Hepatic stellate cell (primary cell): ENCODE data around the gene TRIM61.
"Not testable (repeated sequence)": the region's sequence is repeated elsewhere in the genome, so short reads cannot be mapped to it uniquely, and the experiment has no call there.

Experiments used
- DNase-seq: peaks from one replicate; pipeline ENCODE4 v3.0.0; 2011; ENCODE audit warnings: low spot score

TRIM61 gene

GRCh38 chr4:164977243-164978164 lies at the start of gene TRIM61:
Gene TRIM61 (minus strand): TSS chr4:164977657. CDS start chr4:164970002, 7,655 bp downstream.
- DNase-seq = no peak

GRCh38 chr4:165025782-165026181 lies 48.3 kb upstream of the TRIM61 start:
- DNase-seq = not testable (repeated sequence)

DNA sequence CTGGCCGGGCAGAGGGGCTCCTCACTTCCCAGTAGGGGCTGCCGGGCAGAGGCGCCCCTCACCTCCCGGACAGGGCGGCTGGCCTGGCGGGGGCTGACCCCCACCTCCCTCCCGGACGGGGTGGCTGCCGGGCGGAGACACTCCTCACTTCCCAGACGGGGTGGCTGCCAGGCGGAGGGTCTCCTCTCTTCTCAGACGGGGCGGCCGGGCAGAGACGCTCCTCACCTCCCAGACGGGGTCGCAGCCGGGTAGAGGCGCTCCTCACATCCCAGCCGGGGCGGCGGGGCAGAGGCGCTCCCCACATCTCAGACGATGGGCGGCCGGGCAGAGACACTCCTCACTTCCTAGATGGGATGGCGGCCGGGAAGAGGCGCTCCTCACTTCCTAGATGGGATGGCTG lies 42.5 kb upstream of the TRIM61 start:
- not testable (repeated sequence) for DNase-seq

DNA sequence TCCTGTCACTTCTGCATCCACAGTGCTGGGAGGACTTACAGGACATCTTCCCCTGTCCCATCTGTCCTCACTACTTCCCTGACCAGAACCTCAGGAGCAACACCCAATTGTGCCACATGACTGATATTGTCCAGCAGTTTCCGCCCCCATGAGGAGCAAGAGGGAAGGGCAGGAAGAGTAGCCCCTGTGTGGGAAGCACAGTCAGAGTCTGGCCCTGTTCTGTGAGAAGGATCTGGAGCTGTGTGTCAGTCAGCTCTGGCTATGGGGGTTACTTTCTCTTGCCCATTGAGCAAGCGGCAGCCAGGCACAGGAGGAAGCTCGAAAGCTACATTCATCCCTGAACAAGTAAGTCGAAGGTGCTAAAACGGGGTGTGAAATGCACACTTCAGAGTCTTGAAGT lies 39.5 kb upstream of the TRIM61 start:
- DNase-seq = no peak

- no peak for DNase-seq
Measured at GRCh38 chr4:165013691-165014090, 36.2 kb upstream of the TRIM61 start.

GRCh38 chr4:165011403-165011802 lies 33.9 kb upstream of the TRIM61 start:
- DNase-seq = no peak

DNA sequence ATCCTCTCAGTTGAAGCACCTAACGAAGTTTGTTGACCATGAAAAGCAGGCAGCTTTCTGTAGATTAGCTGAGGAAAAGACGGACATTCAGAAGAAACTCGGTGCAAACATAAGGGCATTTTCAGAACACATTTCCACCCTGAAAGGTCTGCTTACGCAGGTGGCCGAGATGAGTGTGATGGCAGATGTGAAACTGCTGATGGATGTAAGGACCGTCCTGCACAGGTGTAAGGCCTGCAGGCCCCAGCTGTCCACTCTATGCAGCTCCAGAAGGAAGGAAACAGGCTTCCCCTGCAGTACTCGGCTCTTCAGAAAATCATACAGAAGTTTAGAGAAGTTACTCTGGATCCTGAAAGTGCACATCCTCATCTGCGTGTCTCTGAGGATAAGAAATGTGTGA lies 33.5 kb upstream of the TRIM61 start:
- no peak for DNase-seq

DNA sequence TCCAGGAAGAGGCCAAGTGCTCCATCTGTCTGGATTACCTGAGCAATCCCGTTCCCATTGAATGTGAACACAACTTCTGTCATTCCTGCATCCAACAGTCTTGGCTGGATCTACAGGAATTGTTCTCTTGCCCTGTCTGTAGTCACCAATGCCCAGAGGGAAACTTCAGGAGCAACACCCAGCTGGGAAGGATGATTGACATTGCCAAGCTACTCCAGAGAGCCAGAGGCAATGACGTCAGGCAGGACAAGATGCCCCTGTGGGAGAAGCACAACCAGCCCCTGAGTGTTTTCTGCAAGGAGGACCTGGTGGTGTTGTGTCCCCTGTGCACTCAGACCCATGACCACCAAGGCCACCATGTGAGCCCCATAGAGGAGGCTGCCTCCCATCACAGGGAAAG lies 33.0 kb upstream of the TRIM61 start:
- no peak for DNase-seq

DNA sequence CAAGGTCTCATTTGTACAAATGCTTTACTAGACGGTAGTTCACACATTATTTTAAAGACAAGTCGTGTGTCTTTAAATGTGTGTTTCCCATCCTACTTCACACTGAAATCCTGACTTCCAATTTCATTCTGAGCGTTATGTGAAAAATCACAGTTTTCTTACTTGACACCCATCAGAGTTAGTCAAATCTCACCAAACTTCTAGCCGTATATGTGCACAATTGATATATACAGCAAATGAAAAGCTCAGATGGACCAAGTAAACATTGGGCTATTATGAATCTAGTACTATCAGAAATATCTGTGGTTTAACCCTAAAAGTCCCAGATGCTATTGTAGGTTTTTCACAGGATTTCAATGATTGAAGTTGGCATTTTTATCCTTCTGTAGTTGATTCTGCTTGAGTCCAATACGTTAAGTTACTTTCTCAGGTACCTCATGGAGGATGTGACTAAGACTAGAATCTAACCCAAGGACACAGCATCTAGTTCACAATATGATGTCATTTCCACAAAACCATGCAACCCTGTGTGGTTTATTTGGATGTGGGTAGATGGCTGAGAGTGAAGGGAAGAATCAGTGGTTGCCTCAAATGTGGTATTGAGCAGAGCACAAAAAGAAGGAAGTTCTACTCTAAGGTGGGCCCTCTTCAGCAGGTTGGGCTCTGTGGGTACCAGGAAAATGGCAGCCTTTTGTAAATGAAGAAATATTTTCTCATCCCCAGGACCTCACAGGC lies 32.2 kb upstream of the TRIM61 start:
- DNase-seq = no peak

DNA sequence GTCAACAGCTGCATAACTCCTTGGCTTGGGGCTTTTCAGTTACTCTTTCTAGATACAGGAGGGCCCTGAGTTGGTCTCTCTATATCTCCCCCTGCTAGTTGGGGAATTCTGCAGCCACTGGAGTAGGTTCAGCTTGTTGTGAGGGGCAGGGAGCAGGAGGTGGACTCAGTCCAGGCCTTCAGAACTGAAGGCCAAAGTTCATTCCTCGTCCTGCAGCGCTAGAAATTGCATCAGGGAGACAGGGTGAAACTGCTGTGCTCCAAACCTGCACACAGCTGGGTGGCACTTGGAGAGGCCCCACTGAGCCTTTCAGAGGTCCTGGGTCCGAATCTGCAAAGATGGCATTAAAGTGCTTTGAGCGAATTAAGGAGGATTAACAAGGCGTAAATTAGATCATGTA lies 29.4 kb upstream of the TRIM61 start:
- no peak for DNase-seq

GRCh38 chr4:165006456-165006855 lies 29.0 kb upstream of the TRIM61 start:
- no peak for DNase-seq

GRCh38 chr4:165005352-165005925 lies 28.0 kb upstream of the TRIM61 start:
- no peak for DNase-seq

DNA sequence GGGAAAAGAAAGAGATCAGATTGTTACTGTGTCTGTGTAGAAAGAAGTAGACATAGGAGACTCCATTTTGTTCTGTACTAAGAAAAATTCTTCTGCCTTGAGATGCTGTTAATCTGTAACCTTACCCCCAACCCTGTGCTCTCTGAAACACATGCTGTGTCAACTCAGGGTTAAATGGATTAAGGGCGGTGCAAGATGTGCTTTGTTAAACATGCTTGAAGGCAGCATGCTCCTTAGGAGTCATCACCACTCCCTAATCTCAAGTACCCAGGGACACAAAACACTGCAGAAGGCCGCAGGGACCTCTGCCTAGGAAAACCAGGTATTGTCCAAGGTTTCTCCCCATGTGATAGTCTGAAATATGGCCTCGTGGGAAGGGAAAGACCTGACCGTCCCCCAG lies 24.5 kb upstream of the TRIM61 start:
- DNase-seq = not testable (repeated sequence)

- DNase-seq = not testable (repeated sequence)
Measured at GRCh38 chr4:164998526-164999080, 21.1 kb upstream of the TRIM61 start.

DNA sequence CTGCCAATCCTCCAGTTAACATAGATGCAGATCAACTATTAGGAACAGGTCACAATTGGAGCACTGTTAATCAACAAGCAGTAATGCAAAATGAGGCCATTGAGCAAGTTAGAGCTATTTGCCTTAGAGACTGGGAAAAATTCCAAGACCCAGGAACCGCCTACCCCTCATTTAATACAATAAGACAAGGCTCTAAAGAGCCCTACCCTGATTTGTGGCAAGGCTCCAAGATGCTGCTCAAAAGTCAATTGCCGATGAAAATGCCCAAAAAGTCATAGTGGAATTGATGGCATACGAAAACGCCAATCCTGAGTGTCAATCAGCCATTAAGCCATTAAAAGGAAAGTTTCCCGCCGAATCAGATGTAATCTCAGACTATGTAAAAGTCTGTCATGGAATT lies 20.5 kb upstream of the TRIM61 start:
- DNase-seq = no peak

DNA sequence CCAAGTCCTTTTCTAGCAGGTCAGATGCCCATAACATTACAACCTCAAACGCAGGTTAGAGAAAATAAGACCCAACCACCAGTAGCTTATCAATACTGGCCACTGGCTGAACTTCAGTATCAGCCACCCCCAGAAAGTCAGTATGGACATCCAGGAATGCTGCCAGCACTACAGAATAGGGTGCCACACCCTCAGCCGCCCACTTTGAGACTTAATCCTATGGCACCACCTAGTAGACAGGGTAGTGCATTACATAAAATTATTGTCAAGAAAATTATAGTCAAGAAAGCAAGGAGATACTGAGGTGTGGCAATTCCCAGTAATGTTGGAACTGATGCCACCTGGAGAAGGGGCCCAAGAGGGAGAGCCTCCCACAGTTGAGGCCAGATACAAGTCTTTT lies 19.9 kb upstream of the TRIM61 start:
- DNase-seq = no peak

DNA sequence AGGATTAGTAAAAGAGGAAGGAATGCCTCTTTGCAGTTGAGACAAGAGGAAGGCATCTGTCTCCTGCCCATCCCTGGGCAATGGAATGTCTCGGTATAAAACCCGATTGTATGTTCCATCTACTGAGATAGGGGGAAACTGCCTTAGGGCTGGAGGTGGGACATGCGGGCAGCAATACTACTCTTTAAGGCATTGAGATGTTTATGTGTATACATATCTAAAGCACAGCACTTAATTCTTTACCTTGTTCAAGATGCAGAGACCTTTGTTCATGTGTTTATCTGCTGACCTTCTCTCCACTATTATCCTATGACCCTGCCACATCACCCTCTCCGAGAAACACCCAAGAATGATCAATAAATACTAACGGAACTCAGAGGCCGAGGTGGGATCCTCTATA lies 18.7 kb upstream of the TRIM61 start:
- DNase-seq = not testable (repeated sequence)

DNA sequence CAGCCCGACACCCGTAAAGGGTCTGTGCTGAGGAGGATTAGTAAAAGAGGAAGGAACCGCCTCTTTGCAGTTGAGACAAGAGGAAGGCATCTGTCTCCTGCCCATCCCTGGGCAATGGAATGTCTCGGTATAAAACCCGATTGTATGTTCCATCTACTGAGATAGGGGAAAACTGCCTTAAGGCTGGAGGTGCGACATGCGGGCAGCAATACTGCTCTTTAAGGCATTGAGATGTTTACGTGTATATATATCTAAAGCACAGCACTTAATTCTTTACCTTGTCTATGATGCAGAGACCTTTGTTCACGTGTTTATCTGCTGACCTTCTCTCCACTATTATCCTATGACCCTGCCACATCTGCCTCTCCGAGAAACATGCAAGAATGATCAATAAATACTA lies 13.3 kb upstream of the TRIM61 start:
- not testable (repeated sequence) for DNase-seq

DNA sequence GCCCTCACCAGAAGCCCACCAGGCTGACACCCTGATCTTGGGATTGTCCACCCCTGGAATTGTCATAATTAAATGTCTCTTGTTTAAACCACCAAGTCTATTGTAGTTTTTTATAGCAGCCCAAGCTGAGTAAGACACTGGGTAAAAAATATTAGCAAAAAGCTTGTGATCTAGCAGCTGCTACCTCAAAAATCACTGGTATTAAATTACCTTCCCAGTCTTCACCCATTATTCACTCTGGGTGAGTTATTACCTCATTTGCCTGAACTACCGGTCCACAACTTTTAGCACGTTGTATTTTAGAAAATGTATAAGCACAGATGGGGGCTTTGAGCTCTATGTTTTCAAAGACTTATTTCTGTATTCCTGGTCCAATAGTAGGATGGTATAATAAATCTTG lies 12.0 kb upstream of the TRIM61 start:
- DNase-seq = no peak

DNA sequence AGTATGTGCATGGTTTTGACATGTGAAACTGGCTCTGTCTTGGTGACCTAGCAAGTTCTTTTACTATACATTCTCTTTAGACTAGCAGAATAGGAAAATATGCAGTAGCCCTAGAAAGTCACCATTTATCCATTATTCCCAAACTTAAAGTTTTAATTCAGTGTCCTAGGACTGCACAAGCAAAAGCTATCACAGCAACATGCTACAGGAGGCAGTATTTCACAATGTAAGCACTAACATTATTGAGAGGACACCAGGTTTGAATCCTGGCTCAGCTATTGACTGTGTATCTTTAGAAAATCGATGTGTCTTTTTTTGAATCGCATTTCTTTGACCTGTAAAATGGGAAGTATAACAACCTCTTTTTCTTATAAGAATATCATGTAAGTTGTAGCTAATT lies 5.5 kb downstream of the TRIM61 start:
- not testable (repeated sequence) for DNase-seq

- DNase-seq = no peak
Measured at GRCh38 chr4:164959896-164960295, 17.6 kb downstream of the TRIM61 start.

GRCh38 chr4:164959421-164959820 lies 18.0 kb downstream of the TRIM61 start:
- not testable (repeated sequence) for DNase-seq
